ES-I3 (cell line): ENCODE measurements around the gene THSD4.
"Not testable (repeated sequence)": the region's sequence is repeated elsewhere in the genome, so short reads cannot be mapped to it uniquely, and the experiment has no call there.

Experiments
- H3K36me3 ChIP-seq: 2 replicates; pipeline ENCODE4 v1.6.1; 2013; ENCODE audit warnings: mild to moderate bottlenecking, low read length, control low read depth, moderate library complexity; ENCODE audit not compliant: insufficient read depth
- H3K4me1 ChIP-seq: 2 replicates; pipeline ENCODE4 v1.6.1; 2013; ENCODE audit warnings: mild to moderate bottlenecking, control low read depth, low read length; ENCODE audit not compliant: insufficient read depth
- H3K9ac ChIP-seq: 2 replicates; pipeline ENCODE4 v1.6.1; 2013; ENCODE audit warnings: low read depth, mild to moderate bottlenecking, low read length, moderate library complexity
- H3K9me3 ChIP-seq: 2 replicates; pipeline ENCODE4 v1.6.1; 2013; ENCODE audit warnings: mild to moderate bottlenecking, low read length, moderate library complexity; ENCODE audit not compliant: control insufficient read depth, insufficient read depth

The THSD4 gene

DNA sequence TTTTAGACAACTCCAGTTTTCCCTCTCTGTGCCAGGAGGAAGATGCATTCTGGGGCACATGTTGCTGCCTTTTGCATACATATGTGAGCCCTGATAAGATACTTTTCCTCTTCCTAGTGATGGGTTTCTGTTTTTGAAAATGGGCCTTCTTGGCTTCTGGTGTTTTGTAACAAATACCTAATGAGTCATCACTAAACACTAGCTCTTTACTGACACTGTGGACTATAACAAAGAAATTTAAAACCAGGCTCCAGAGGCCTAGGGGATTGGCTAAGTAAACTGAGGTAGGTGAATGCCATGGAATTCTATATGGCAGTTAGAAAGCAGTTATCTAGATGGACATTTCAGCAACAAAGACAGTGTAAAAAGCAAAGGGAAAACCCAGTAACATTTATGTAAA, 601.7 kb downstream of the THSD4 start:
- Histone ChIP-seq H3K4me1 (no peaks in the 10 kb centered on the region; the same call in 1 of the 2 replicates), H3K9me3 (no peaks in the 10 kb centered on the region), H3K9ac (no peak overlapping the region), H3K36me3 (no peaks in the 10 kb centered on the region)

- Histone ChIP-seq H3K4me1 (no peaks in the 10 kb centered on the region; the same call in 1 of the 2 replicates), H3K9me3 (no peaks in the 10 kb centered on the region), H3K36me3 (no peaks in the 10 kb centered on the region), H3K9ac (no peak overlapping the region)
Observed at GRCh38 chr15:71718116-71718910, 603.0 kb downstream of the THSD4 start.

DNA sequence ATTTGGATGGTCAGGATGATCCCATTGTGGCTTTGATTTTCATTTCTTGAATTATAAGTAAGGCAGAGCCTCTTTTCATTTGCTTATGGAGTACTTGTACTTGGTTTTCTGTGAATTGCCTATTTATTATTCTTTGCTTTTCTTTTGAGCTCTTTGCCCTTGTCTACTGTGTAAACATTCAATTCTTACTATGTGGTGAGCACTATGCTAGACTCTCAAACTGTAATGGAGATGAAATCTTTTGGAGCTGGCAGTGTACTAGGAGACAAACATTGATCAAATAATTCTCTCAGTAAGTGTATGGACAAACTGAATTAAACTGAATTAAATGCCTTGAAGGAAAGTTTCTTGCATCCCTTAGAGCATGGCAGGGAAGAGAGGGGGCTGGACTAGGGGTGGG, 608.1 kb downstream of the THSD4 start:
- Histone ChIP-seq H3K9me3 (no peaks in the 10 kb centered on the region), H3K9ac (no peak overlapping the region), H3K4me1 (no peaks in the 10 kb centered on the region), H3K36me3 (no peaks in the 10 kb centered on the region)

DNA sequence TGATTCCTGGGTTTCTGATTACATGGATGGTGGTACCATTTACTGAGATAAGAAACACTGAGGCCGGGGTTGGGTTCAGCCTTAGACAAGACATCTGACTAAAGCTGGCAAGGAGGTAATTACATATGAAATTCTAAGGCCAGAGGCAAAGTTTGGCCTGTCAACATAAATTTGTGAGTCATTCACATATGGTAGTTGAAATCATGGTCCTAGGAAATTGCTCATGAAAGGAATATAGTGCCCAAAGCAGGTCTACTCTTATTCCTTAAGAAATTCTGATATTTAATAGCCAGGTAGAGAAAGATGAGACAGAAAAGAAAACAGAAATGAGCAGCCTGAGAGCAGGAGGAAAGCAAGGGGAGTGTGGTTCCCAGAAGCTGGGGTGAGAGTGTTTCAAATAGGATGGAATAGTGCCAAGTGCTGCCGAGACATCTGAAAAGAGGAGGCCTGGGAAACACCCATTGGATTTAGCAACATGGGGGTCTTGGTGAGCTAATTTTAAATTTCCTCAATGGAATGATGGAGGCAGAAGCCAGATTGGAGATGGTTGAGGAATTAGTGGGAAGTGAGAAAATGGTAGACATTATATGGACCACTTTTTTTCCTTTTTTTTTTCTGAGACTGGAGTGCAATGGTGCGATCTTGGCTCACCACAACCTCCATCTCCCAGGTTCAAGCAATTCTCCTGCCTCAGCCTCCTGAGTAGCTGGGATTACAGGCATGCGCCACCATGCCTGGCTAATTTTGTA, 610.1 kb downstream of the THSD4 start:
- H3K9ac ChIP-seq = not testable (repeated sequence)

DNA sequence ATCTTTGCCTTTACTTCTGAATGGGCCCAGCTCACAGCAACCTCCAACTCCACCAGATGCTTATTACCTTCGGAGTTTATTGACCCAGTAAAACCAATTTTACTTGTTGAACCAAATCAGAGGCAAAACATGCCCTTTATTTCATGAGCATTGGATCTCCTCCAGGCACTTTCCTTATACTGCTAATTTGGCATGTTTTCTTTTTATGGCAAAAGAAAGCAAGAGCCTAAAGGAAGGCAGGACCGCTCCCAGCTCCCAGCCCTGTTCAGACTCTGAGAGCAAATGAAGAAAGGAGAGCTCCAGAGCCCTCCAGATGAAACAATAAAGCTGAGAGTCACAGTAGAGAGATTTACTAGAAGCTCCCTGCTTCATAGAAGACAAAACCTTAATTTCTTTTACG, 613.6 kb downstream of the THSD4 start:
- Histone ChIP-seq H3K9me3 (no peaks in the 10 kb centered on the region), H3K4me1 (no peaks in the 10 kb centered on the region), H3K36me3 (no peaks in the 10 kb centered on the region), H3K9ac (no peak overlapping the region)

More for the DNA sequence above, 610.1 kb downstream of the THSD4 start:
- not testable (repeated sequence) for H3K9me3 ChIP-seq, H3K4me1 ChIP-seq, H3K36me3 ChIP-seq

GRCh38 chr15:71729319-71729718, 614.0 kb downstream of the THSD4 start:
- Histone ChIP-seq H3K36me3 (no peaks in the 10 kb centered on the region), H3K9ac (no peak overlapping the region), H3K9me3 (no peaks in the 10 kb centered on the region), H3K4me1 (no peaks in the 10 kb centered on the region)

- H3K4me1 ChIP-seq = no peaks in the 10 kb centered on the region
- no peaks in the 10 kb centered on the region for H3K9me3 ChIP-seq
- no peak overlapping the region for H3K9ac ChIP-seq
- no peaks in the 10 kb centered on the region for H3K36me3 ChIP-seq
Observed at GRCh38 chr15:71730277-71731144, 615.2 kb downstream of the THSD4 start.

DNA sequence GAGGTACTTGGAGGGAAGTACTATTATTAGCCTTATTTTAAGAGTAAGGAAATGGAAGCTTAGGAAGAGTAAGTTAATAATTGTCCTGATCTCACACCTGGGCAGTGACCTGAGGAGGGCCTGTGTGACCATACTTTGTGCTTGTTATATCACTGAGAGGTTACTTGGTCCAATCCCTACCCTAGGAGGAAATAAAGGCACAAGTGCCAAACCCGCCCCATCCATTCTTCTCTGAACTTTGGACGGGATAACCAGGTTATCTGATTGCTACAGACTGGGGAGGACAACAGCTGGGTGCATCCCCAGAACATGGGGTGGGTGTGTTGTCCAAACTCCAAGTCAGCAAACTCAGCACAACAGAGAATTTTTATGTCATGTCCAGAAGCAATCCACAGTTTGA, 617.4 kb downstream of the THSD4 start:
- Histone ChIP-seq H3K9me3 (no peaks in the 10 kb centered on the region), H3K4me1 (no peaks in the 10 kb centered on the region), H3K36me3 (no peaks in the 10 kb centered on the region), H3K9ac (no peak overlapping the region)

DNA sequence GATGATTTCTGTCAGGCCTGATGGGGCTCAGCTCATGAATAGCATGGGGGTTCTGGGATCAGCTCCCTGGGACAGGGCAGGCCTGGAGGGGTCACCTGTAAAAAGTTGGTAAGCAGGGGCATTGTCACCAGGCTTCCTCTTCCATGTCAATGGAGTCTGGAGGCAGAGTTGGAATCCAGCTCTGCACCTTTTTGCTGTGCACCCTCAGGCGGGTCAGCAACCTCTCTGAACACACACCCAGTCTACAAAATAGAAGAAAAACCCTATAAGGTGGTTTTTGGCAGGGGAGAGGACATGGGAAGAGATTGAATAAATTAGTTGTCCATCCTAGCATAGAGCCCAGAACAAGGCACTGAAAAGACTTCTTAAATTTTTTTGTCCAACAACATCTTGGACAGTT, 617.9 kb downstream of the THSD4 start:
- no peaks in the 10 kb centered on the region for H3K9me3 ChIP-seq
- no peaks in the 10 kb centered on the region for H3K36me3 ChIP-seq
- H3K4me1 ChIP-seq = no peaks in the 10 kb centered on the region
- no peak overlapping the region for H3K9ac ChIP-seq

DNA sequence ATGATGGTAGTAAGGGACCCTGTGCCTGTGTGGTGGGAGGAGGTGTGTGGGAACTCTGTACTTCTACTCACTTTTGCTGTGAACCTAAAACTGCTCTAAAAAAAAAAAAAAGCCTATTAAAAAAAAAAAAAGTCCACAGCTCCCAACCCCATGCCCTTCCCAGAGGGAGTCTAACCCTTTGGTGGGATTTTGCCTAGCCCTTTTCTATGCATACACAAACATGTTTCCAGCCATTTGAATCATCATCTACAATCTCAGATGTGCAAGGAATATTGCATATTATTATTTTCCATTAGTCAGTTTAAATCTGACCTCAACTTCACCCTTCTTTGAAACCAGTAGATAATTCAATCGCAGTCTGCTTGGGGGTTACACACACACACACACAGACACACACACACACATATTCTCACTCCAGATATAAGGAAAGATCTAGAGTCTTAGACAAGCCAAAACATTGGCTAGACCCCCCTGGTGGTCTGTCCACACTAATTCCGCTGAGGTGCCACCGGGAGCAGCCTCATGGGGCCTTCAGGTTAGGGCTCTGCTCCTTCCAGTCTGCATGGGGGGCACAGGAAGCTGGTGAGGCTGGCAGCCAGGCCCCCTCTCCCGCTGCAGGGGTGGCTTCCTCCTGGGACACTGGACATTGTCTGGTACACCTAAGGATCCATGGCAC, 619.6 kb downstream of the THSD4 start:
- H3K9me3 ChIP-seq = no peaks in the 10 kb centered on the region
- no peak overlapping the region for H3K9ac ChIP-seq
- no peaks in the 10 kb centered on the region for H3K4me1 ChIP-seq
- no peaks in the 10 kb centered on the region for H3K36me3 ChIP-seq

DNA sequence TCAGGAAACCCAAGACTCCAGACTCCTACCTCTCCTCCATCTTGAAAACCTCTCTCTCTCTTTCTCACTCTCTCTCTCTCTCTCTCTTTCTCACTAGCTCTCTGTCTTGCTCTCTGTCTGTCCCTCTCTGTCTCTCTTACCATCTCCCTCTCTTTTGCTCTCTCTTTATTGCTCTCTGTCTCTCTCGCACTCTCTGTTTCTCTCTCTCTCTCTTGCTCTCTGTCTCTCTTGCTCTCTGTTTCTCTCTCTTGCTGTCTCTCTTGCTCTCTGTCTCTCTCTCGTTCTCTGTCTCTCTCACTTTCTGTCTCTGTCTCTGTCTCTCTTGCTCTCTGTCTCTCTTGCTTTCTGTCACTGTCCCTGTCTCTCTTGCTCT, 620.1 kb downstream of the THSD4 start:
- H3K4me1 ChIP-seq = no peaks in the 10 kb centered on the region
- no peak overlapping the region for H3K9ac ChIP-seq
- no peaks in the 10 kb centered on the region for H3K36me3 ChIP-seq
- H3K9me3 ChIP-seq = no peaks in the 10 kb centered on the region

- no peaks in the 10 kb centered on the region for H3K36me3 ChIP-seq
- H3K4me1 ChIP-seq = no peaks in the 10 kb centered on the region
- no peak overlapping the region for H3K9ac ChIP-seq
- H3K9me3 ChIP-seq = no peaks in the 10 kb centered on the region
Observed at GRCh38 chr15:71736286-71736947, 621.1 kb downstream of the THSD4 start.

- Histone ChIP-seq H3K4me1 (no peaks in the 10 kb centered on the region), H3K9ac (no peak overlapping the region), H3K36me3 (no peaks in the 10 kb centered on the region), H3K9me3 (no peaks in the 10 kb centered on the region)
Observed at GRCh38 chr15:71737761-71738160, 622.5 kb downstream of the THSD4 start.

DNA sequence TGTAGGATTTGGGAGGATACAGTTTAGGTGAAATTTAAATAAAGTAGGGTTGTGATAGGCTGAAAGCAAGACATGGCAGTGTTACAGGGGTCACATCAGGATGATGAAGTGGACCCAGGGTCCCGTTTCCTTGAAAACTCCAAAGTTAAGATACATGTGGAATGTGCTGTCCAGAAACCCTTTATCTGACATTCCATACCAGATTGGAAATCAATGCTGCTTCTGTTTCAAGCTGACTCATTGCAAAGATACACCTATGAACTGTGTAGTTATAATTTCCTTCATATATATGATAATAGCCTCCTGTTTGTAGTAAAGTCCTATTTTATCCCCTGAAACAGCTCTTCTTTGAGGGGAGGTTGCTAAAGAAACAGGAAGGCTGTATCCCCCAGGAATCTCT, 624.1 kb downstream of the THSD4 start:
- Histone ChIP-seq H3K9ac (no peak overlapping the region), H3K36me3 (no peaks in the 10 kb centered on the region), H3K4me1 (no peaks in the 10 kb centered on the region), H3K9me3 (no peaks in the 10 kb centered on the region)
